Heart left ventricle (tissue), 13 donors: ENCODE measurements around the gene TGFBR2.

ENCODE experiments used
- CTCF ChIP-seq, 12 donors: fragments of 200-600 bp; sonication (generic) in 4 of 12; IDR thresholded peaks; one replicate each; pipeline versions ENCODE4 v1.5.0 to v1.8.0; 2018 to 2022; ENCODE audit warnings: antibody characterized with exemption in 12 of 12, mild to moderate bottlenecking in 5 of 12
- POLR2A ChIP-seq, 2 donors: fragments of 450-650 bp; IDR thresholded peaks; one replicate each; pipeline ENCODE4 v1.6.1; 2017; ENCODE audit warnings: antibody characterized with exemption in 2 of 2, mild to moderate bottlenecking in 2 of 2, moderate library complexity in 2 of 2
- donor health status: ischemic (EF 13 %, LVEDD 7.1; RV severe dilation, severe dysfunction).
- donor health status: DM: no; HTN: yes; CAD: no.
- donor health status: DM: no; HTN: no; CAD: no.
- donor health status: ischemic (EF 25% LVEDD 6.9; RV normal size, moderate dysfunction).
- donor health status: ischemic (EF 25% LVEDD 5.7; RV mildly dilated, moderate dysfunction).
- donor health status: ischemic (EF 35%, LVEDD 5.7; RV mildly dilated, moderate dysfunction).
- donor health status: nonischemic (EF 11% LVEDD 7.7; RV severe dilation, severe dysfunction).
- donor health status: DM: yes; HTN: yes; CAD: no.
- donor health status: PGD.
- donor health status: ischemic (EF 29% LVEDD 5.4; RV normal size, mild dysfunction).
- donor health status: nonischemic (EF 23%, LVEDD 6.1; RV moderate dilation, normal function).

DNA sequence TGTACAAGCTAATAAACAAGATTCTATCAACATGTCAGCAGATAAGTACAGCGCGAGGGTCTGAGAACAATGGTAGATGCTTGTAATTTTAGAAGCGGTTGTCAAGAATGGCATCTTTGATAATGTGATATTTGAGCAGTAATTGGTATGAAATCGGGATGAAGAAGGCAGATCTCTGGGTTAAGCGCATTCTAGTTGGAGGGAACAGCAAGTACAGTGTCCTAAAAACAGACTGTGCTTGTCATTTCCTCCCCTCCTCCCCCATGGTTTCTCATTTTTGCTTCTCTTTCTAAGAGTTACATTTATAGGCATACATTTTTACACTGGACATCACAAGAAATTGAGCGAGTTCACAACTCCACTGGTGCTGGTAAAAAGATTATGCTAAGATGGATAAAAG lies 23.3 kb downstream of the TGFBR2 start:
- TF ChIP-seq POLR2A (IDR thresholded peaks at IDR 0.05) (no peak), CTCF (IDR thresholded peaks at IDR 0.05) (no peak)
